CD4-positive, alpha-beta T cell treated with Interleukin-17A for 1 hour (primary cell): ENCODE measurements around the gene TVP23A.
"Not testable (repeated sequence)": the region's sequence is repeated elsewhere in the genome, so short reads cannot be mapped to it uniquely, and the experiment has no call there.

ENCODE experiments used
- DNase-seq: peaks from one replicate; pipeline ENCODE4 v3.0.0-alpha.2; 2020

The TVP23A gene

DNA sequence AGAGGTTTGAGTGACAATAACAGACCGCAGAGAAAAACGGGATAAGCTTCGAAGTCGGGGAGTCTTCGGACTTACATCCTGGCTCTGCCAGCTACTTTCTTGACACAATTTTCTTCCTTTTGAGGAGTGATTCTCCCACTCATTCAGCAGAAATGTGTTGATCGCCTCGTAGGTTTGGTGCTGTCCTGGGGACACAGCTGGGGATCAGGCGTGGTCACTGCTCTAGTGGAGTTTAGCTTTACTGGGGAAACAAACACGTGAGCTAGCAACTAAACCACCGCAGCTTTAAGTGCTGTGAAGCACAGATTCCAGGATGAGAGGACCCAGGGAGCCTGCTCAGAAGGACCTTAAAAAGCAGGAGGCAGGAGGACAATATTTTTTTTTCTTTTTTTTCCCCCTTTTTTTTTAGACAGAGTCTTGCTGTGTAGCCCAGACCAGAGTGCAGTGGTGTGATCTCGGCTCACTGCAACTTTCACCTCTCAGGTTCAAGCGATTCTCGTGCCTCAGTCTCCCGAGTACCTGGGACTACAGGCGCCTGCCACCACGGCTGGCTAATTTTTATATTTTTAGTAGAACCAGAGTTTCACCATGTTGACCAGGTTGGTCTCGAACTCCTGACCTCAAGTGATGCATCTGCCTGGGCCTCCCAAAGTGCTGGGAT lies 74.1 kb downstream of the TVP23A start:
- DNase-seq = no peak

DNA sequence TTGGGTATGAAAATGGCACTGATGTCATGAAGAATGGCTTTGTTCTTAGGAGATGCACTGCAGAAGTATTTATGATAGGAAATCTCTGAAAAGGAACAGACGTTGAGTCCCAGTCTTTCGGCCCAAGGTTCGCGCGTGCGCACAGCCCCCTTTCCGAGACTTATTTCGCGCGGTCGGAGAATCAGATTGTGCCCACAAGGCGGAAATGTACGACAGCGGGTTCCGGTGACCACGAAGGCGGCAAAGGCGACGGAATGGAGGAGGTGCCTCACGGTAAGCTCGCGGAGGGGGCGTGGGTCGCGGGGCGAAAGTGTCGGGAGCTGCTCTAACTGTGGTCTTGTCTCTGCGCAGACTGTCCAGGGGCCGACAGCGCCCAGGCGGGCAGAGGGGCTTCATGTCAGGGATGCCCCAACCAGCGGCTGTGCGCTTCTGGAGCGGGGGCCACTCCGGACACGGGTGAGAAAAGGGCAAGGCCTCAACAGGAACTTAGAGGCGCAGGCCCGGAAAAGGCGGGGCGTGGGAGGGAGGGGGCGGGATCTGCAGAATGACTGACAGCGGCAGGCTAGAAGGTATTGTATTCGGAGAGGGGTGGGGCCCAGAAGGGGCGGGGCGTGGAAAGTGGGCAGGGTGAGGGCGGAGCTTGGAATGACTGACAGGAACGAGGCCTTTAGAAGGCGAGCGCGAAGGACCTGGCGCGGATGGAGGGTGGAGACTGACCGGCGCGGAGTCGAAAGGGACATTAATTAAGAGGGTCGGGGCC lies 74.8 kb downstream of the TVP23A start, which contains the start of gene NUBP1:
NUBP1 (plus strand) TSS at position 233 of the 760 bp plus-strand sequence; CDS start at position 255, 22 bp downstream.
- DNase-seq = peak; percentile 99

DNA sequence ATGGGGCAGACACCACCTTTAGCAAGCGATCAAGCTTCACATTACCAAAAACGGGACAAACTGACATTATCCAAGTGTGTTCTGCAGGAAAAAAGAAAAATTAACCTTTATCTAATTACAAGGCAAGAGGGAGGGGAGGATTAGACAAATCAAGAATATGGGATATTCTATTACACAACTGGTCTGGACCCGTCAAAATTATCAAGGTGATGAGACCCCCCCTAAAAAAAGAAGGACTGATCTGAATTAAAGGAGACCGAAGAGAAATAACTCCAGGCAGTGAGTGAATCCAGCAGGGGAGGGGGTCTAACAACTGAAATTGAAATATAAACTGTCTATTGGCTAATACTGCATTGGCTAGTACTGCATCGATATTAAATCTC lies 75.4 kb downstream of the TVP23A start:
- no peak for DNase-seq

DNA sequence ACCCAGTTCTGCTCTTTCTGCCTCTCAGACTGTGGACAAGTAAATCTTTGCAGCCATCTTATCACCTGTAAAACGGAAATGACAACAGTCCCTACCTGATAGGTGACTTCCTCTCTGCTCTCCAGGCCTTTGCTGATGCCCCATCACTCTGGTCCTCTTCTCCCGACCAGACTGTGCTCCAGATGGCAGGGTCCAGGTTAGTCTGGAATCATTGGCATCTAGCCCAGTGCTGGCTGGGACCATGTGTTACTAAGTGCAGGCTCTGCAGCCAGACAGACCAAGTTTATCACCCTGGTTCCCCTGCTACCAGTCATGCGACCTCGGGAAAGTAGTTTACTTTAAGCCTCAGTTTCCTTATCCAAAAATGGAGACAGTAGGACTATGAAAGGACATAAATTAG lies 76.8 kb downstream of the TVP23A start:
- DNase-seq = no peak

DNA sequence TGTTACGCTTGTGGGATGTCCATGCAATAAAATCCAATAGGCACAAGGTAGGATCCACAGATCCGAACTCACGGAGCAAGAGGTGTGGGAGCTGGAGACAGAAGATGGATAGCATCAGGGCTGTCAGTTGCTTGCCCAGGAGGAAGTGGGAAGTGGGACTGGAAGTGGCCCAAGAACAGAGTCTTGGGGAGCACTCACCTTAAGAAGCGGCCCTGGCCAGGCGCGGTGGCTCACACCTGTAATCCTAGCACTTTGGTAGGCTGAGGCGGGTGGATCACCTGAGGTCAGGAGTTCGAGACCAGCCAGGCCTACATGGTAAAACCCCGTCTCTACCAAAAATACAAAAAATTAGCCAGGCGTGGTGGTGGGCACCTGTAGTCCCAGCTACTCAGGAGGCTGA lies 77.3 kb downstream of the TVP23A start:
- not testable (repeated sequence) for DNase-seq

DNA sequence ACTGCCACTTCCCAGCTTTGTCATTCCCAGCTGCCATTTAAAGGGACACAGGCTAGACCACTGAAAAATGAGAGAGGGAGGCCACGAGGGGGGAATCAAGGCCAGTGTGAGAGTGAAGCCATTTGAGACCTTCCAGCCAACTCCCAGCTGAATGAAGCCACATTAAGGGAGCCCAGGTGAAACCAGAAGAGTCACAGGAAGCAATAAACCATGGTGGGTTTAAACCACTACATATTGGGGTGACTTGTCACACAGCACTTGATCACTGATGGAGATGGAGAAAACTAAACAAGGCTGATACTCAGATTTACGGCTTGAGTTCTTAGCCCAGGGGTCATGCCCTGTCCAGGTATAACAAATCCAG lies 77.8 kb downstream of the TVP23A start:
- DNase-seq = peak; percentile 7

DNA sequence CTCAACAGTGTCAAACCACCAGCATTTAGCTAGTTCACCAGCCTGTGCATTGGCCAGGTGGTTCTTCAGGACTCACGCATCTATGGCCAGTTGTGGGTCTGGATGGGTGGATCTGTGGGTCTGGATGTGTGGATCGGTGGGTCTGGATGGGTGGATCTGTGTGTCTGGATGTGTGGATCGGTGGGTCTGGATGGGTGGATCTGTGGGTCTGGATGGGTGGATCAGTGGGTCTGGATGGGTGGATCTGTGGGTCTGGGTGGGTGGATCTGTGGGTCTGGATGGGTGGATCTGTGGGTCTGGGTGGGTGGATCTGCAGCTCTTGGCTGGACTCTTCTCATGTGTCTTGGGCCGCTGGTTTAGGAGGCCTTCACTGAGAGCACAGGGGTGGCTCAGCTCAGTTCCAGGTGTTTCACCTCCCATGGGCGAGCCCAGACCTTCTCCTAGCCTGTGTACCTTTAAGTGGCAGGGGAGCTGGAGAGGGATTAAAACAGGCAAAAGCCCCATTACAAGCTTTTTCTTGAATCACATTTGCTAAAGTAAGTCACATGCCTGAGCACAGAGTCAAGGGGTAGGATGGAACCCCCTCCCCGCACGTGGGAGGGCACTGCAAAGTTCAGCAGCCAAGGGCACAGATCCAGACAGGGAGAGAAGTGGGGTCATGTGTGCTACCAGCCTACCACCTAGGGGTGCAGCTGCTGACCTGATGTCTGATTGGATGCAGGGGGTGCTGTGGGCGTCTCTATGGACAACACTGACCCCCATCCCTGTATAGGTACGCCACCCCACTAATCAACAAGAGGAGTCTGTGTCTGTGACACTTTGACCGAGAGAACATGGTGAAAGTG lies 78.4 kb downstream of the TVP23A start:
- DNase-seq = no peak

DNA sequence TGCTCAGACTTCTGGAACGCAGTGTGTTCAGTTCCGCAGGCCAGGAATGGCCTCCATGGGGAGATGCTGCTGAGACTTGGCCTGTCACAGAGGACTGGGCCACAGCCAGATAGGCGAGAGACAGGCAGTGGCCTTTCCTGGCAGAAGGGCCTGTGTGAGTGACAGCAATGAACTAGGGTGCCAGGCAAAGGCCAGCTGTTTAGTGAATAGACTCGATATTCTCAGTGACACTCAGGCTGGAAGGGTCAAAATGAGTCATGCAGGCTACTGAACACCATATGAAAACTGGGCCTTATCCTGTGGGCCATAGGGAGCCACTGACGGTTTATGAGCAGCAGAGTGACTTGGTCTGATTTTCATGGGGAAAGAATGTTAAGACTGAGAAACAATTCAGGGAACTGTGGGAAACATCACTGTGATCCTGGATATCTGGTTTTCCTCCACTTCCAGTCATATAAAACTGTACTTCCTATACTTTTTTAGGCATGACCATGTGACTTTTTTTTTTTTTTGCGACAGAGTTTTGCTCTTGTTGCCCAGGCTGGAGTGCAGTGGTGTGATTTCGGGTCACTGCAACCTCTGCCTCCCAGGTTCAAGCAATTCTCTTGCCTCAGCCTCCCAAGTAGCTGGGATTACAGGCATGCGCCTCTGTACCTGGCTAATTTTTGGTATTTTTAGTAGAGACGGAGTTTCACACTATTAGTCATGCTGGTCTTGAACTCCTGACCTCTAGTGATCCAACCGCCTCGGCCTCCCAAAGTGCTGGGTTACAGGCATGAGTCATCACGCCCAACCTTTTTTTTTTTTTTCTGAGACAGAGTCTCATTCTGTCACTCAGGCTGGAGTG lies 80.1 kb downstream of the TVP23A start:
- DNase-seq = peak; percentile 29

DNA sequence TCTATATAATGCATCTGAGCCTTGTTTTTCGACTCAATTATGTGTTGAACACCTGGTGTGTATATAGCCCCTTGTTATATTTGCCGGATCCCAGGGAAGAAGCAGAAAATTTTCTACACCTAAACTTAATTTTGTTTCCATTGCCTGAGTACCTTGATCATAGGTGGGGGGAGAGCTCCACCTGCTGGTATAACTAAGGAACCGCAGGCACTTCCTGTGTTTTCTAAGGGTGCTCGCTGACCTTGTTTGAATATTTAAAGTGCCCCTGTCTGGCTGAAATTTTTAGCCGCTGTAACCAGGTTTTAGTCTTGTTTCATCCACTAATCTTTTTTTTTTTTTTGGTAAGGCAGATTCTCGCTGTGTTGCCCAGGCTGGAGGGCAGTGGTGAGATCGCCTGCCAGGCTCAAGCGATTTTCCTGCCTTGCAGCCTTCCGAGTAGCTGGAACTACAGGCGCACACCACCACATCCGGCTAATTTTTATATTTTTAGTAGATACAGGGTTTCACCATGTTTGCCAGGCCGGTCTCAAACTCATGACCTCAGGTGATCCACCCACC lies 81.4 kb downstream of the TVP23A start:
- DNase-seq = peak; percentile 86

DNA sequence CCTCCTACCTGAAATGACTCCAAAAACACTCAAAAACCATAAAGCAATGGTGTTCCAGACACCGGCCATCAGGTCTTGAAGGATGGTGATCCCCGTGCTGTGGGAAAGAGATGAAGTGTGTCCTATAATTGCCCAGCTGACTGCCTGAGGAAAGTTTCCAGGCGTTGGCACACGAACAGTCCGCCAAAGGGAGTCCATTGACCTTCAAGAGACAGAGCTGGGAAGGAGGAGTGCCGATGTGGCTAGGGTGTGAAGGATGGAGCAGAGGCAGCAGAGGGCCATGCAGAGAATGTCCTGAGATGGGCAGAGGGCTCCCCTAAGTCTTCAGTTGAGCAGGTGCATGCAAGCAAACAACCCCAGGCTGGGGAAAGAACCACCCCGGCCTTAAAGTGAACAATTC lies 86.8 kb downstream of the TVP23A start:
- DNase-seq = no peak

DNA sequence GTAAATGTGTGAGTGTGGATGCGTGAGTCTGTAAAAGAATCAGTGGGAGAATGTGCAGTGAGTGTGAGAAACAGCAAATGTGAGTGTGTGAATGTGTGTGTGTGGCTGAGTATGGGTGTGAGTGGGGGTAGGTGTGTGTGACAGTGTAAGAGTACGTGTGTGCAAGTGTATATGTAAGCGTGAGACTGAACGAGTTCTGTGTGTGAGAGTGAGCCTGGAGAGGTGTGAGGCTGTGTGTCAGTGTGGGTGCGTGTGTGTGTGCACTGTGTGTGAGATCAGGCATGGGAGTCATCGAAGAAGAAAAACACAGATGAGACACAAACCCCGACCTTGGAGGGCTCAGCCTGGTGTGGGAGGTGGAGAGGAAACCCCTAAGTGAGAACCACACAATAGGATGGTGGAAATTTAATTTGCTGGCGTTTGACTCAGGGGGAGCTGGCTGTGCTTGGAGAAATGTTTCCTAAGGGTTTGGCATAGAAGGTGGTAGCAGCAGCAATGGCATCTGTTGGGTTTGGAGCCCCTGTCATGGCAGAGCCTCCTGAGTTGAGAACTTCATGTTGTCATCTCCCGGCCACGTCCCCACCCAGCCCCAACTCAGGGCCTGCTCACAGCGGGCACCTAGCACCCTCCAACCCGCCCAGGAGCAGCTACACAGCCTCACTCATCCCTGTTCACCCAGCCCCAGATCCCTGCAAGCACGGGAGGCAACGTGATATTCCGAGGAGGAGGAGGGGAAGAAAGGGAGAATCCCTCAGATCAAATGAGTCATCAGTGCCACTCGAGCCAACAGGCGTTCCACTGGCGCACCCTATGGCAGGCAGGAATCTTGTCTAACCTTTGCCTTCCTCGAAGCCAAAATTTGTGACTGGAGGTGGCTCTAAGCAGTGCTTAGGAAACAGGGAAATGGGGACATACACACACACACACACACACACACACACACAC lies 89.2 kb downstream of the TVP23A start:
- DNase-seq = no peak

DNA sequence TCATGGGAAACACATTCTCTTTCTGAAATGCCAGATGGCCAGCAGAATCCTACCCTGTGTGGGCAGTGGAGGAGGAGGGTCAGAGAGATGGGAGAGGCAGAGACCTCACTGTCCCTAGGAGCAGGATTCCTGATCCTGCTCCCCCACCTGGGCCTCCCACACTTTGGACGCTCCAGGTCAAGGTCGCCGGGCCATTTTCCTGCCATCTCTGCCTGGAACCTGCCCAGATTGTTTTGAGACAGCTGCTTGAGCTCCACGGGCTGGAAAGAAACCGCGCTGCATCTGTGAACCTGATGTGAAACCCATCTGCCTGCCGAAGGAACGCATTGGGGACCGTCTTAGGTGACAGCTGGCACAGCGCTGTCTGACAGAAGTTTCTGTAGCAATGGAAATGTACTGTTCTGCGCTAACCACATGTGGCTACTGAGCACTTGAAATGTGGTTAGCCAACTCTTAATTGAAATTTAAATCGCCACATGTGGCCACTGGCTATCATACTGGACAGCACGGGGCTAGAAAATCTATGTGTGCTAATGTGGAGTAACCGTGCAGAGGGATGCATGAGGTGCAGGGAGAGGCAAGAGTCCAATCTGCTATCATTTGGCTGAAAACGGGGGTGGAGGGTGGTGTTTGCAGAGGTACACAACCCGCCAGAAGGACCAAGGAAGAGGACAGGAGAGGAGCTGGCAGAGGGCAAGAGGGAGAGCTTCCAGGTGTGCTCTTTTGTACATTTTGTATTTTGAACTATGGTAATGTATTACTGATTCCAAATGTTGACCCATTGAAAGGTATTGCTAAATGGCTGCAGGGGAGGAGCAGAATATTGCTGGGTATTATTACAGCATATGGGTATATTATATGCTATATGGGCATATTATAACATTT lies 90.3 kb downstream of the TVP23A start:
- no peak for DNase-seq
